Right renal pelvis (tissue), 4 donors: Measurements from ENCODE around the gene REC8. TPM values are rescaled to one million over a fixed set of nuclear protein-coding genes. Genes with fewer than 3 reads are reported as not detected.

Experiments
- DNase-seq, 4 donors: peaks; one replicate each; pipeline ENCODE4 v3.0.0-alpha.2; 2013; ENCODE audit warnings: low read depth in 4 of 4, low spot score in 3 of 4, missing footprints in 1 of 4
- polyA plus RNA-seq, 4 donors: library from polyadenylated mRNA; unstranded; fragments of 120-200 nt; gene quantifications; one replicate each; pipeline ENCODE4 v1.2.1, GENCODE V29; 2013; ENCODE audit not compliant: insufficient read length in 4 of 4

REC8 gene
- polyA plus RNA-seq, 4 donors, result 60.0 to 70.1 (median 64.3) TPM

GRCh38 chr14:24157331-24157730, 14.5 kb upstream of the REC8 start:
- no peak for DNase-seq

- no peak for DNase-seq
Measured at GRCh38 chr14:24159777-24160498, 11.9 kb upstream of the REC8 start.

- no peak for DNase-seq
Measured at GRCh38 chr14:24160499-24160849, 11.4 kb upstream of the REC8 start.

GRCh38 chr14:24160850-24161804, 10.8 kb upstream of the REC8 start, which contains the start of gene IRF9:
TSS of gene IRF9 (plus strand) at chr14:24161265. CDS start at chr14:24162145, 880 bp downstream.
- peak; percentile 93 to 97 (median 95) for DNase-seq

GRCh38 chr14:24162093-24162492, 9.8 kb upstream of the REC8 start:
- DNase-seq, result no peak

GRCh38 chr14:24164518-24164991, 7.3 kb upstream of the REC8 start:
- no peak for DNase-seq

GRCh38 chr14:24165785-24166184, 6.1 kb upstream of the REC8 start:
- no peak for DNase-seq

- no peak for DNase-seq
Measured at GRCh38 chr14:24167469-24168114, 4.3 kb upstream of the REC8 start.

GRCh38 chr14:24172261-24172860, 481 bp downstream of the REC8 start:
- DNase-seq, result peak in 1 of 4 donors; percentile 8

GRCh38 chr14:24172871-24173281, 996 bp downstream of the REC8 start:
- DNase-seq, result no peak

- no peak for DNase-seq
Measured at GRCh38 chr14:24176599-24176998, 4.7 kb downstream of the REC8 start.

- DNase-seq, result no peak
Measured at GRCh38 chr14:24177041-24177825, 5.4 kb downstream of the REC8 start.

GRCh38 chr14:24177891-24178290, 6.0 kb downstream of the REC8 start:
- DNase-seq, result no peak

GRCh38 chr14:24178399-24179178, 6.7 kb downstream of the REC8 start:
- no peak for DNase-seq

GRCh38 chr14:24179294-24179960, 7.5 kb downstream of the REC8 start:
- DNase-seq, result no peak

- peak in 1 of 4 donors; percentile 18 for DNase-seq
Measured at GRCh38 chr14:24179961-24180796, 8.3 kb downstream of the REC8 start.

GRCh38 chr14:24181371-24182077, 9.6 kb downstream of the REC8 start:
- DNase-seq, result no peak
